ENCODE data around the gene BMP10.

Gene BMP10

GRCh38 chr2:68889500-68889899 is 18.3 kb upstream of the BMP10 start:
- DNase-seq (ENCODE audit: low read depth): no peak

- DNase-seq (ENCODE audit: low read depth): no peak
Measured at GRCh38 chr2:68889021-68889420, 17.8 kb upstream of the BMP10 start.

GRCh38 chr2:68888038-68888704 is 17.0 kb upstream of the BMP10 start:
- DNase-seq (ENCODE audit: low read depth): no peak

- DNase-seq (ENCODE audit: low read depth): no peak
Measured at GRCh38 chr2:68885811-68886075, 14.5 kb upstream of the BMP10 start.

- DNase-seq (ENCODE audit: low read depth): no peak
Measured at GRCh38 chr2:68885074-68885810, 14.0 kb upstream of the BMP10 start.

GRCh38 chr2:68880213-68880612 is 9.0 kb upstream of the BMP10 start:
- no peak for DNase-seq (ENCODE audit: low read depth)

GRCh38 chr2:68879296-68879695 is 8.1 kb upstream of the BMP10 start:
- DNase-seq (ENCODE audit: low read depth): no peak

GRCh38 chr2:68878753-68879152 is 7.6 kb upstream of the BMP10 start:
- no peak for DNase-seq (ENCODE audit: low read depth)

- DNase-seq (ENCODE audit: low read depth): no peak
Measured at GRCh38 chr2:68878071-68878711, 7.0 kb upstream of the BMP10 start.

GRCh38 chr2:68877079-68877772 is 6.0 kb upstream of the BMP10 start:
- DNase-seq (ENCODE audit: low read depth): no peak

- no peak for DNase-seq (ENCODE audit: low read depth)
Measured at GRCh38 chr2:68870215-68870614, 982 bp downstream of the BMP10 start.

GRCh38 chr2:68865108-68865507 is 6.1 kb downstream of the BMP10 start:
- no peak for DNase-seq (ENCODE audit: low read depth)

- DNase-seq (ENCODE audit: low read depth): no peak
Measured at GRCh38 chr2:68863996-68864395, 7.2 kb downstream of the BMP10 start.

- no peak for DNase-seq (ENCODE audit: low read depth)
Measured at GRCh38 chr2:68862889-68863288, 8.3 kb downstream of the BMP10 start.

GRCh38 chr2:68861330-68861729 is 9.9 kb downstream of the BMP10 start:
- DNase-seq (ENCODE audit: low read depth): no peak

GRCh38 chr2:68860111-68860510 is 11.1 kb downstream of the BMP10 start:
- DNase-seq (ENCODE audit: low read depth): no peak

- DNase-seq (ENCODE audit: low read depth): no peak
Measured at GRCh38 chr2:68857855-68858456, 13.2 kb downstream of the BMP10 start.

GRCh38 chr2:68857202-68857845 is 13.9 kb downstream of the BMP10 start:
- no peak for DNase-seq (ENCODE audit: low read depth)

- no peak for DNase-seq (ENCODE audit: low read depth)
Measured at GRCh38 chr2:68855550-68855949, 15.6 kb downstream of the BMP10 start.

GRCh38 chr2:68854476-68854875 is 16.7 kb downstream of the BMP10 start:
- no peak for DNase-seq (ENCODE audit: low read depth)

GRCh38 chr2:68853915-68854314 is 17.3 kb downstream of the BMP10 start:
- DNase-seq (ENCODE audit: low read depth): no peak

- DNase-seq (ENCODE audit: low read depth): no peak
Measured at GRCh38 chr2:68853035-68853434, 18.2 kb downstream of the BMP10 start.

Data from fibroblast of the conjunctiva (primary cell).